HG02840 (cell line): ENCODE results near the gene DUSP8.

Source experiments
- ATAC-seq: cut with Tn5 transposase; IDR thresholded peaks from one replicate; pipeline ENCODE4 v1.9.1; 2021; ENCODE audit warnings: mild to moderate bottlenecking, moderate library complexity, moderate number of reproducible peaks; ENCODE audit not compliant: unreplicated experiment, low FRiP score

DUSP8 gene

DNA sequence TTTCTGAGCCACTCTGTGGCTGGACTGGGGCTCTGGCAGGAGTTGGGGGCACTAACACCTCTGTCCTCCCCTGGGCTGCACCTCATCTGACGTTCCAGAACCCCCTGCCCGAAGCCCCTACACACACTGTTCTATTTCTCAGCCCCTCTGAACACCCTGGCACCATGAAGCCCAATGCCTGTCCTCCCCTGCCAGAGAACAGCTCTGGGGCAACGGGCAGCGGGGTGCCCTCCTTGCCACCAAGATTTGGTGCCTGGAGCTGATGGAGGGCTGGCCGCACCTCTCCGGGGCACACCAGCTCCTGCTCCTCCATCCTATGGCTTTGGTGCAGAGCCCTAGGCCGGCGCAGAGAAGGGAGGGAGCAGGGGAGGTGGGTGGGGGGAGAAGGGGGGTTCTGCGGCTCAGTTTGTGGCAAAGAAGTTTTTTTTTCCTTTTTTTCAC, 16.3 kb downstream of the DUSP8 start:
- no peak for ATAC-seq

GRCh38 chr11:1554981-1555712, 16.9 kb downstream of the DUSP8 start:
- no peak for ATAC-seq

- ATAC-seq: no peak
Measured at GRCh38 chr11:1553808-1554594, 18.1 kb downstream of the DUSP8 start.

DNA sequence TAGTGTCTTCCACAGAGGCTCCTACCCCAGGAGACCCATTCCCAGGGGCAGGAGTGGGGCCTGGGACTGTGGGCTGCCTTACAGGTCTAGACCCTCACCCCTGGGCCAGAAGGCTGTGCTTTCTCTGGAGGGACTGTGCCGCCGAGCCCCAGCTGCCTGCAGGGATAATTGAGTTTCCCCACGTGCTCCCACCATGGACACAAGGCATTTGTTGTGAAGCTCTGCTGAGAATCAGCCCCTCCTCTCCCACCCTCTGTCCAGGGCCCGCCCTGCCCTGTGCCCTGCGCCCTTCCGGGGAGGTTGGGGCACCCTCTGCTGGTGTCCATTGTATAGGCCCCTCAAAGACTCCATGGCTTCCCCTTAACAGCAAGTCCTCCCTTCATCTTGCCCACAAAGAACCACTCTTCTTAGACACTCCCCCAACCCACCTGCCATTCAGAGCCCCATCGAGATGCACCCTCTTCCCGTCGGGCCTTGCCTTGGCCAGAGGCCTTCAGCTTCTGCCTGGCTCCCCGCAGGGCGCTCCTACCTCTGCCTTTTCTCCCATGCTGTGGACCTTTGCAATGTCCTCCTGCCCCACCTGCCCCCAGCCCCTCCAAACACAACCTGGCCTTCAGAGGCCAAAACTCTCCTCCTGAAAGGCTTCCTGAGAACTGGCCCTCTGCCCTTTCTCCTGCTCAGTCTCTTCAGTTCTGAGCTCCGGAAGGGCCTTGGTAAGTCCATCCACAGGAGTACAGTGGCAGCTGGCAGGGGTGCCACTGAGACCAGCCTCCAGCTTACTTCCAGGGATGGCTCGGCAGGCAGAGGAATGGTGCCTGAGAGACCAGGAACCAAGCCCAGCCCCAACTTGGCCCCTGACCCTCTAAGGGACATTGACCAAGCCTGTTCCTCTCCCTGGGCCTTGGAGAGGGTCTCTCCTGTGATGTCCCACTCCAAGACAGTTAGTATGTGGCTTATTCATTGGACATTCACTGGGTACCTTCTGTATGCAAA, 22.4 kb downstream of the DUSP8 start:
- ATAC-seq: no peak

DNA sequence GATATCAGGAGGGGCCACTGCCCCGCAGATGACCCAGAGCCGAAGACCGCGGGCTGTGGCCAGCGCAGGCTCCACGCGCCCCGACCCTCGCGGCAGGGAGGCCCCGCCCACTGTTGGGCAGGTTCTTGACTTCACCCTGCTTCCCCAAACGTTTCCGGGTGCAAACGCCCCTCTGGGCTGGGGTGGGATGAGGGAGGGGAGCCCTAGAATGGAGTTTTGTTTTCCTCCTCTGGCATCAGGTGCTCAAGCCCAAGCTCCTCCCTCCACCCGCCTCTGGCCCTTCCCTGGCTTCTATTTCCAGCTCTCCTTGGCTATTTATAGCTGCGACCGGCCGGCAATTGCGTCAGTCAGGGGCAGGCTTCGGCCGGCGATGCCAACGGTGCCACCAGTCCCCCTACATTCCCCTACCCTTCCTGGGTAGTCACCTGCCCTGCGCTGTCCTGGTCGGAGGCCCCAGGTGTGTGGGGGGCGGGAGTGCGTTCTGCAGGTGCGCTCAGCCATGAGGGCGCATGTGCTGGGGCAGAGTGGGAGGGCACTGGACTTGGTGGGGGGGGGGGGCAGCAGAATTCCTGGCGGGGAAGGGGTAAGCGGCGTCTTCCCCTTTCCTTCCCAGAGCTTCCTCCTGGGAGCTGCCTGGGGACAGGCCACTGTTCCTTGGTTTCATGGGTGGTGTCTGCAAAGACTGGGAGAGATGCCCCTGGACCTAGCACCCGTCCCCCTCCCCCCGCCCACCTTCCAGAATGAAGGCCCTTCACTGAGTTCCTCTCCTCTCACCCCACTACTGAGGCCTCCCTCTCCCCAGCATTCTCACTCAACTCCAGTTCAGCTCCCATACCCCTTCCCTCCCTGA, 23.6 kb downstream of the DUSP8 start:
- no peak for ATAC-seq

- ATAC-seq: no peak
Measured at GRCh38 chr11:1547467-1548098, 24.5 kb downstream of the DUSP8 start.

GRCh38 chr11:1546536-1547466, 25.3 kb downstream of the DUSP8 start:
- no peak for ATAC-seq

- no peak for ATAC-seq
Measured at GRCh38 chr11:1546077-1546535, 26.0 kb downstream of the DUSP8 start.

- ATAC-seq: no peak
Measured at GRCh38 chr11:1545432-1545831, 26.6 kb downstream of the DUSP8 start.

- no peak for ATAC-seq
Measured at GRCh38 chr11:1544536-1544935, 27.5 kb downstream of the DUSP8 start.

- ATAC-seq: no peak
Measured at GRCh38 chr11:1543606-1544263, 28.3 kb downstream of the DUSP8 start.

DNA sequence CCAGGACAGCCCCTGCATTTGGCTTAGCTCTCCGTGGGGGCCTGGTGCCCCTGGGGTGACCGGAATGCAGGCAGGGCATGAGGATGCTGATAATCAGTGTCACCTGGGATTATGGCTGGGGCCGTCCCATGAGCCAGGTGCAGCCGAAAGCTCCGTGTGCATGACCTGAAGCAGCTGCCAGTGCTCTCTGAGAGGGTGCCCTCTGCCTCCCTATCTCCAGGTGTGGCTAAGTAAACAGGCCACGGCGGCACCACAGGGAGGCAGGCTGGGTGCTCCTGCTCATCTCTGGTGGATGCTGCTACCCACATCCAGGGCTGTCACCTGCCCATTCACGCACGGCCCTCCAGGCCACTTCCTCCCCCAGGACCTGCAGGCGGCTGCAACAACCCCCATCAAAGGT, 29.8 kb downstream of the DUSP8 start:
- no peak for ATAC-seq

GRCh38 chr11:1541474-1542204, 30.4 kb downstream of the DUSP8 start:
- no peak for ATAC-seq

- no peak for ATAC-seq
Measured at GRCh38 chr11:1540074-1540473, 32.0 kb downstream of the DUSP8 start.

DNA sequence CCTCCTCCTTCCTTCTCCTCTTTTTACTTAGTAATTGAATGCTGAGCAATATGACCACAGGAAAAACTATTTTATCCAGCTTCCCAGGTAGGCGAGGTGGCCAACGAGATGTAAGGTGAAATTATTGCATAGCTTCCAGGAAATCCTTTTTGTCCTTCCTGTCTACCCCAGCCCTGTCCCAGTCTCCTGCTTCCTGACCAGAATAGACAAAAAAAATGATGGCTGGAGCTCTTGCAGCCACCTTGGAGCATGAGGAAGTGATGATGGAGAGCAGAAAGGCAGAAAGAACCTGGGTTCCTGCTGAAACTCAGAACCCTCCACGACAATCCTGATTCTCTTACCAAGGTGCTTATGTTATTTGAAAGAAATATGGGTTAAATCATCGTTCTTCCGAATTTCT, 33.9 kb downstream of the DUSP8 start:
- ATAC-seq: no peak

DNA sequence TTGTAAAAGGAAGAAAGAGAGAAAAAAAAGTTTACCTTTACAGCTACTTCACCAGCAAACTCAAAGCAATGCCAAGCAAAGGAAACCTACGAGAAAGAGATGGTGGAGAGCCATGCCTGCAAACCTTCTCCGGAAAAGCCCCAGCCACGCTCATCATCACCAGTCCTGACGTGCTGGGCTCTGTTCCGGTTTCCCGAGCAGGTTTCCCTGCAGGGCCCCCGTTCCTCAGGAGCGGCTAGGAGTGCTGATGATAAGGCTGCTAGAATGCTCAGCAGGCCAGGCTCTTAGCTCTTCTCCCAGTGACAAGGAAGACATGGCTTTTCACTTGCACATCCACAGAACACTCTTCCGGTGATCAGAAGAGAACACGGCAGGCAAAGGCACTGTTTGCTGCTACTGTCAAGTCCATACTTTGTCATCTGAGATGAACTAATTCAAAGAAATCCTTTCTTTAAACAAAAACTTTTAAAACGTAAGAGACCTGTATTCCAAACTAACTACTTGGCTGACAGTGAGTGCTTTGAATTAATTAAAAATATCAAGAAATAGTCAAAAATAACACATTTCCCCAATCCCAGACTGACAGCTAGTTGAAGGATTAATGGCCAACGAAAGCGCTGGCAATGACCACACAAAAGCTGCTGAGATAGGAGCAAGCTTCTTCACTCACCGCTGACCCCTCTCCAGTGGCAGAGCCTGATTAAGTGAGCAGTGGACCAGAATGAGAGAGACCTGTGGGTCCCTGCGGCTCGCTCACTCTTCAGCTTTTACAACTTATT, 35.8 kb downstream of the DUSP8 start:
- no peak for ATAC-seq
